K562 (cell line): Measurements from ENCODE around the gene CEP120. TPM values are rescaled to one million over a fixed set of nuclear protein-coding genes. Genes with fewer than 3 reads are reported as not detected.

Experiments
- ATAC-seq: fragments of 200-7000 bp; cut with Tn5 transposase; 3 replicates; pipeline ENCODE4 v1.9.1; 2020; ENCODE audit warnings: moderate library complexity
- BruUV-seq: library from RNA; stranded (reverse); fragments of 400-500 nt; replicated peaks from 2 replicates; lab custom pipeline; 2021; lab: Mats Ljungman, UMichigan
- CTCF ChIA-PET: fragments of 300-600 bp; formaldehyde crosslinking; extraction: SDS; loops from one replicate; lab custom pipeline; 2021; ENCODE audit warnings: low intra/inter-chr PET ratio; lab: Yijun Ruan, JAX
- POLR2A ChIA-PET: fragments of 300-600, 350-650 bp; sonication (Branson Sonifier 250); formaldehyde crosslinking; extraction: SDS; loops from one replicate; lab custom pipeline; 2021; ENCODE audit warnings: antibody characterized with exemption, inconsistent platforms; lab: Yijun Ruan, JAX
- DNase-seq, 4 experiments: peaks; one replicate each; pipeline versions ENCODE4 v3.0.0 to v3.0.0-alpha.2; 2011 to 2018; ENCODE audit warnings: low spot score in 3 of 4, mixed read lengths in 3 of 4; ENCODE audit errors: extremely low read depth in 1 of 4
- FAIRE-seq: peaks from 2 replicates; lab custom pipeline; 2011; peaks lifted over from hg19 to GRCh38; lab: Jason Lieb, UNC
- H2AFZ ChIP-seq: 2 replicates; pipeline ENCODE4 v1.6.0; 2011; ENCODE audit warnings: low read depth, low read length, control low read depth, inconsistent platforms
- H3K27ac ChIP-seq: fragments of 200-600 bp; 3 replicates; pipeline ENCODE4 v1.8.0; 2011; ENCODE audit warnings: low read depth, mild to moderate bottlenecking, control low read depth, inconsistent platforms, low read length, moderate library complexity, mixed read lengths; ENCODE audit errors: extremely low read depth
- H3K27me3 ChIP-seq, 2 experiments: fragments of 300-600 bp in 1 of 2; 2 replicates in 1 of 2; 3 replicates in 1 of 2; pipeline versions ENCODE4 v1.6.0 to v1.8.0; 2011; ENCODE audit warnings: inconsistent platforms in 2 of 2, low read length in 2 of 2, mild to moderate bottlenecking in 1 of 2, mixed read lengths in 1 of 2, moderate library complexity in 1 of 2; ENCODE audit not compliant: control insufficient read depth in 2 of 2, insufficient read depth in 2 of 2
- H3K36me3 ChIP-seq: fragments of 300-600 bp; 3 replicates; pipeline ENCODE4 v1.8.0; 2011; ENCODE audit warnings: mild to moderate bottlenecking, low read length, inconsistent platforms; ENCODE audit not compliant: control insufficient read depth, insufficient read depth
- H3K4me1 ChIP-seq, 2 experiments: fragments of 200-600 bp in 1 of 2; replicated peaks in 1 of 2; 2 replicates in 1 of 2; 3 replicates in 1 of 2; pipeline versions ENCODE4 v1.5.1 to v1.8.0; 2011; ENCODE audit warnings: inconsistent platforms in 2 of 2, low read length in 2 of 2, mild to moderate bottlenecking in 1 of 2, mixed read lengths in 1 of 2, moderate library complexity in 1 of 2; ENCODE audit not compliant: control insufficient read depth in 2 of 2, insufficient read depth in 2 of 2
- H3K4me2 ChIP-seq: 2 replicates; pipeline ENCODE4 v1.6.1; 2011; ENCODE audit warnings: low read length, control low read depth, inconsistent platforms, mixed read lengths; ENCODE audit not compliant: insufficient read depth
- H3K4me3 ChIP-seq: fragments of 200-600 bp; sonication (generic), shearing (Covaris generic); 2 replicates; pipeline ENCODE4 v1.5.1; 2016; ENCODE audit warnings: control low read depth, inconsistent platforms
- H3K79me2 ChIP-seq: fragments of 200-600 bp; 3 replicates; pipeline ENCODE4 v1.8.0; 2011; ENCODE audit warnings: low read length, inconsistent platforms; ENCODE audit not compliant: control insufficient read depth, insufficient read depth
- H3K9ac ChIP-seq, 2 experiments: 2 replicates each; pipeline versions ENCODE4 v1.6.0 to v1.6.1; 2011; ENCODE audit warnings: low read depth in 2 of 2, low read length in 2 of 2, control low read depth in 1 of 2, inconsistent platforms in 1 of 2, mild to moderate bottlenecking in 1 of 2, mixed read lengths in 1 of 2; ENCODE audit not compliant: insufficient read depth in 1 of 2
- H3K9me1 ChIP-seq: one replicate; pipeline ENCODE4 v1.6.0; 2011; ENCODE audit warnings: inconsistent platforms, mild to moderate bottlenecking, low read length, moderate library complexity; ENCODE audit not compliant: control insufficient read depth, insufficient read depth
- H3K9me3 ChIP-seq: replicated peaks from 2 replicates; pipeline ENCODE4 v1.5.1; 2011; ENCODE audit warnings: low read depth, low read length, inconsistent platforms; ENCODE audit not compliant: control insufficient read depth, insufficient read depth
- H4K20me1 ChIP-seq: replicated peaks from 2 replicates; pipeline ENCODE4 v1.6.1; 2011; ENCODE audit warnings: low read length, inconsistent platforms, mixed read lengths; ENCODE audit not compliant: control insufficient read depth, insufficient read depth
- ARNT ChIP-seq, 2 experiments: fragments of 450-650 bp; IDR thresholded peaks; 2 replicates each; pipeline ENCODE4 v1.6.1; 2016; ENCODE audit warnings: mild to moderate bottlenecking in 1 of 2
- ATF2 ChIP-seq: sonication (generic); formaldehyde crosslinking; IDR thresholded peaks from 2 replicates; pipeline ENCODE4 v1.8.1; 2022; ENCODE audit warnings: missing genetic modification reagents
- ATF6 ChIP-seq: sonication (generic); formaldehyde crosslinking; IDR thresholded peaks from 2 replicates; pipeline ENCODE4 v1.4.0; 2020; ENCODE audit warnings: mild to moderate bottlenecking, missing genetic modification reagents
- DMBX1 ChIP-seq: fragments of 250-450 bp; sonication (Bioruptor Pico); IDR thresholded peaks from 2 replicates; pipeline ENCODE4 v1.8.0; 2022; ENCODE audit warnings: inconsistent platforms, mild to moderate bottlenecking, moderate library complexity, borderline replicate concordance
- GATAD2A ChIP-seq: fragments of 450-650 bp; IDR thresholded peaks from 2 replicates; pipeline ENCODE4 v1.6.1; 2017
- GATAD2B ChIP-seq: fragments of 450-650 bp; IDR thresholded peaks from 2 replicates; pipeline ENCODE4 v1.6.1; 2017; ENCODE audit warnings: mild to moderate bottlenecking, borderline replicate concordance
- HDAC8 ChIP-seq: fragments of 450-650 bp; IDR thresholded peaks from 2 replicates; pipeline ENCODE4 v1.6.1; 2016; ENCODE audit warnings: mild to moderate bottlenecking, missing genetic modification characterization, moderate library complexity, missing compliant biosample characterization
- HMG20A ChIP-seq: fragments of 450-650 bp; formaldehyde crosslinking; conservative IDR thresholded peaks from 2 replicates; pipeline ENCODE4 v1.4.0; 2020; ENCODE audit warnings: mild to moderate bottlenecking, mixed read lengths
- IFI16 ChIP-seq: fragments of 250-450 bp; sonication (Bioruptor Pico); IDR thresholded peaks from 2 replicates; pipeline ENCODE4 v2.1.2; 2022; ENCODE audit warnings: mild to moderate bottlenecking, inconsistent platforms
- RBM39 ChIP-seq: fragments of 200-400 bp; formaldehyde crosslinking; optimal IDR thresholded peaks from 2 replicates; pipeline ENCODE3; 2018; ENCODE audit warnings: low read depth, low read length
- SAFB ChIP-seq: fragments of 200-400 bp; formaldehyde crosslinking; IDR thresholded peaks from 2 replicates; pipeline ENCODE4 v1.6.1; 2017; ENCODE audit warnings: low read depth, low read length, borderline replicate concordance
- SPI1 ChIP-seq: IDR thresholded peaks from 2 replicates; pipeline ENCODE4 v1.6.1; 2011; ENCODE audit warnings: low read depth, low read length, control low read depth, borderline replicate concordance
- ZBTB26 ChIP-seq: fragments of 450-650 bp; formaldehyde crosslinking; IDR thresholded peaks from 2 replicates; pipeline ENCODE4 v1.4.0; 2022; ENCODE audit warnings: missing genetic modification characterization
- ZNF436 ChIP-seq: fragments of 250-450, 450-650 bp; sonication (Bioruptor Pico); formaldehyde crosslinking; IDR thresholded peaks from 2 replicates; pipeline ENCODE4 v1.7.0; 2020; ENCODE audit warnings: mild to moderate bottlenecking
- WGBS: fragments of 100-300 bp; shearing (Covaris generic); methylation state at CpG from one replicate; pipeline ENCODE4 v1.1.6; 2016; ENCODE audit warnings: low coverage, mixed read lengths; ENCODE audit not compliant: insufficient coverage; ENCODE audit errors: missing lambda C conversion rate; 5-methylcytosine and 5-hydroxymethylcytosine counted together
- in situ Hi-C: fragments of 300-500 bp; cut with MboI; formaldehyde crosslinking; loops from 4 replicates; pipeline ENCODE4 v1.15.0; 2018; ENCODE audit warnings: inconsistent platforms, mixed read lengths
- intact Hi-C: fragments of 100-400 bp; cut with micrococcal nuclease; formaldehyde crosslinking; loops from 2 replicates; pipeline ENCODE4 v1.14.2; 2022
- polyA plus RNA-seq, 8 experiments: library from polyadenylated mRNA; depleted of rRNA in 4 of 8; stranded (reverse) in 5 of 8; unstranded in 3 of 8; fragments of >200 nt; fragmentation: Nextera tagmentation in 2 of 8; fragmentation: Illumina TruSeq in 1 of 8; extraction: Ambion mirVana in 2 of 8; extraction: Trizol in 1 of 8; gene quantifications; 2 replicates each; pipeline versions ENCODE4 v1.2.1 to v1.2.3, GENCODE V29; 2011 to 2014; ENCODE audit warnings: inconsistent platforms in 1 of 8, missing spikeins in 1 of 8
- total RNA-seq, 7 experiments: library from RNA; depleted of rRNA in 6 of 7; stranded (reverse); fragments of >200 nt in 6 of 7; fragmentation: Illumina TruSeq in 2 of 7; extraction: Trizol in 2 of 7; gene quantifications; 2 replicates each; pipeline versions ENCODE4 v1.2.1 to v1.2.3, GENCODE V29; 2011 to 2021; ENCODE audit warnings: low replicate concordance in 1 of 7

CEP120 gene
- total and polyA plus RNA-seq, 9 of the 15 experiments (the other 6 are each of a cell fraction or from before 2014, with no cell fraction given): 3.3 to 24.9 (median 14.4) TPM

- no peaks in the 10 kb centered on the region for H3K4me1 ChIP-seq
- in situ Hi-C loops: loop anchor here (25.0 kb wide), 1 partner anchor 852 kb away; no protein-coding TSS in a partner anchor
- TF ChIP-seq ATF2 (CRISPR knock-in tag) (no peak), SPI1 (no peak), DMBX1 (CRISPR knock-in tag) (no peak), IFI16 (CRISPR knock-in tag) (no peak), GATAD2A (no peak), SAFB (no peak), GATAD2B (no peak), RBM39 (no peak), ATF6 (CRISPR knock-in tag) (no peak), ZBTB26 (CRISPR knock-in tag) (no peak), HMG20A (CRISPR knock-in tag) (no peak), HDAC8 (tag) (no peak), ARNT (IDR thresholded peaks at IDR 0.05) (no peak), ZNF436 (CRISPR knock-in tag) (no peak)
Measured at GRCh38 chr5:123364441-123365155, 58.6 kb downstream of the CEP120 start.

More at GRCh38 chr5:123364441-123365155, 58.6 kb downstream of the CEP120 start:
- Histone ChIP-seq H4K20me1 (no peaks in the 10 kb centered on the region), H3K9me3 (no peaks in the 10 kb centered on the region), H3K36me3 (peaks cover 13% of the 10 kb centered on the region; the same call in 1 of the 3 replicates), H2AFZ (no peak overlapping the region), H3K4me2 (no peak overlapping the region), H3K27ac (no peak overlapping the region), H3K4me3 (no peak overlapping the region), H3K79me2 (no peaks in the 10 kb centered on the region), H3K27me3 (no peaks in the 10 kb centered on the region), H3K9me1 (no peaks in the 10 kb centered on the region), H3K9ac (no peak overlapping the region)
- BruUV-seq: no TSS peak
- 76% methylated on average over 2 of the region's 2 CpGs for WGBS
- intact Hi-C loops: no loop called here
- no peak for ATAC-seq
- no peak for FAIRE-seq
- no peak for DNase-seq
- ChIA-PET POLR2A (no interaction called here), CTCF (no interaction called here)
